Stomach (tissue), 9 donors: ENCODE results near the gene OR4D2. TPM values are rescaled to one million over a fixed set of nuclear protein-coding genes. Genes with fewer than 3 reads are reported as not detected.
"Not testable (repeated sequence)": the region's sequence is repeated elsewhere in the genome, so short reads cannot be mapped to it uniquely, and the experiment has no call there.

ENCODE experiments used
- DNase-seq, 2 donors: peaks; one replicate each; pipeline versions ENCODE4 v3.0.0 to v3.0.0-alpha.2; 2013 to 2019
- H3K27ac ChIP-seq, 5 donors: fragments of 200-600 bp in 4 of 5; sonication (generic) in 4 of 5; one replicate each; pipeline ENCODE4 v1.5.1; 2013 to 2019; ENCODE audit warnings: mild to moderate bottlenecking in 1 of 5, moderate library complexity in 1 of 5
- H3K27me3 ChIP-seq, 3 donors: fragments of 200-600 bp; sonication (generic); one replicate each; pipeline ENCODE4 v1.5.1; 2017 to 2019; ENCODE audit warnings: mixed run types in 1 of 3
- H3K36me3 ChIP-seq, 4 donors: fragments of 200-600 bp; sonication (generic); 1 replicate in 3 of 4; 2 replicates in 1 of 4; pipeline ENCODE4 v1.5.1; 2016 to 2019
- H3K4me1 ChIP-seq, 4 donors: fragments of 200-600 bp; sonication (generic); one replicate each; pipeline ENCODE4 v1.5.1; 2016 to 2019
- H3K4me3 ChIP-seq, 4 donors: fragments of 200-600 bp; sonication (generic) in 3 of 4; one replicate each; pipeline ENCODE4 v1.5.1; 2016 to 2019; ENCODE audit warnings: mild to moderate bottlenecking in 1 of 4
- H3K9me3 ChIP-seq, 4 donors: fragments of 200-600 bp; sonication (generic); one replicate each; pipeline ENCODE4 v1.5.1; 2016 to 2019
- EP300 ChIP-seq: sonication (generic); formaldehyde crosslinking; IDR thresholded peaks from one replicate; pipeline ENCODE4 v1.6.1; 2017; ENCODE audit warnings: antibody characterized with exemption
- POLR2A ChIP-seq, 4 donors: fragments of 450-650 bp; IDR thresholded peaks; one replicate each; pipeline ENCODE4 v1.6.1; 2016; ENCODE audit warnings: antibody characterized with exemption in 4 of 4, control low read depth in 2 of 4, mild to moderate bottlenecking in 1 of 4, moderate library complexity in 1 of 4
- POLR2AphosphoS5 ChIP-seq, 3 donors: sonication (generic); formaldehyde crosslinking; IDR thresholded peaks; one replicate each; pipeline ENCODE4 v1.6.1; 2016; ENCODE audit warnings: antibody characterized with exemption in 3 of 3
- WGBS, 5 donors: extraction: QIAGEN DNeasy Blood & Tissue Kit in 3 of 5; methylation state at CpG; one replicate each; pipeline versions ENCODE4 v1.1.5 to v1.1.7; 2013 to 2018; 5-methylcytosine and 5-hydroxymethylcytosine counted together
- intact Hi-C: fragments of 100-400 bp; cut with DNase I; formaldehyde crosslinking; loops from one replicate; pipeline ENCODE4 v1.15.1; 2023; ENCODE audit warnings: low total_unique reads
- polyA plus RNA-seq, 3 donors: library from polyadenylated mRNA; stranded (reverse); fragments of 200-250 nt; gene quantifications; one replicate each; pipeline ENCODE4 v1.2.3, GENCODE V29; 2013
- total RNA-seq, 5 donors: library from RNA; depleted of rRNA; stranded (reverse); fragments of >200 nt; gene quantifications; one replicate each; pipeline versions ENCODE4 v1.1.0 to v1.2.3, GENCODE V29; 2014 to 2016
- TF ChIP-seq, protein P1 (sequence below), 7 experiments: fragments of 450-650 bp in 4 of 7; fragments of 200-600 bp in 3 of 7; sonication (generic) in 3 of 7; IDR thresholded peaks; one replicate each; pipeline ENCODE4 v1.5.1; 2016 to 2019; ENCODE audit warnings: antibody characterized with exemption in 7 of 7, control low read depth in 2 of 7, mild to moderate bottlenecking in 1 of 7
- donor health status: healthy with polysubstance abuse.
- donor health status: Bipolar disorder and iron deficiency.
- donor health status: healthy.

OR4D2 gene
- total and polyA plus RNA-seq, 8 donors = not detected

- intact Hi-C loops = no loop called here
- Histone ChIP-seq H3K9me3 (no peaks in the 10 kb centered on the region), H3K4me1 (no peaks in the 10 kb centered on the region), H3K4me3 (no peak overlapping the region), H3K36me3 (no peaks in the 10 kb centered on the region), H3K27ac (no peak overlapping the region), H3K27me3 (peaks cover 0 to 22% (median 0%) of the 10 kb centered on the region in 3 donors)
- 43 to 61% (median 51%) methylated on average over 4 to 5 of the region's 5 CpGs for WGBS, 5 donors
- TF ChIP-seq EP300 (no peak), POLR2AphosphoS5 (IDR thresholded peaks at IDR 0.05) (no peak), POLR2A (IDR thresholded peaks at IDR 0.05) (no peak)
- TF ChIP-seq, protein P1, sequence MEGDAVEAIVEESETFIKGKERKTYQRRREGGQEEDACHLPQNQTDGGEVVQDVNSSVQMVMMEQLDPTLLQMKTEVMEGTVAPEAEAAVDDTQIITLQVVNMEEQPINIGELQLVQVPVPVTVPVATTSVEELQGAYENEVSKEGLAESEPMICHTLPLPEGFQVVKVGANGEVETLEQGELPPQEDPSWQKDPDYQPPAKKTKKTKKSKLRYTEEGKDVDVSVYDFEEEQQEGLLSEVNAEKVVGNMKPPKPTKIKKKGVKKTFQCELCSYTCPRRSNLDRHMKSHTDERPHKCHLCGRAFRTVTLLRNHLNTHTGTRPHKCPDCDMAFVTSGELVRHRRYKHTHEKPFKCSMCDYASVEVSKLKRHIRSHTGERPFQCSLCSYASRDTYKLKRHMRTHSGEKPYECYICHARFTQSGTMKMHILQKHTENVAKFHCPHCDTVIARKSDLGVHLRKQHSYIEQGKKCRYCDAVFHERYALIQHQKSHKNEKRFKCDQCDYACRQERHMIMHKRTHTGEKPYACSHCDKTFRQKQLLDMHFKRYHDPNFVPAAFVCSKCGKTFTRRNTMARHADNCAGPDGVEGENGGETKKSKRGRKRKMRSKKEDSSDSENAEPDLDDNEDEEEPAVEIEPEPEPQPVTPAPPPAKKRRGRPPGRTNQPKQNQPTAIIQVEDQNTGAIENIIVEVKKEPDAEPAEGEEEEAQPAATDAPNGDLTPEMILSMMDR (IDR thresholded peaks at IDR 0.05) = no peak
- DNase-seq = peak in 1 of 2 donors; percentile 40
Observed at GRCh38 chr17:58121925-58122324, 44.9 kb upstream of the OR4D2 start.

DNA sequence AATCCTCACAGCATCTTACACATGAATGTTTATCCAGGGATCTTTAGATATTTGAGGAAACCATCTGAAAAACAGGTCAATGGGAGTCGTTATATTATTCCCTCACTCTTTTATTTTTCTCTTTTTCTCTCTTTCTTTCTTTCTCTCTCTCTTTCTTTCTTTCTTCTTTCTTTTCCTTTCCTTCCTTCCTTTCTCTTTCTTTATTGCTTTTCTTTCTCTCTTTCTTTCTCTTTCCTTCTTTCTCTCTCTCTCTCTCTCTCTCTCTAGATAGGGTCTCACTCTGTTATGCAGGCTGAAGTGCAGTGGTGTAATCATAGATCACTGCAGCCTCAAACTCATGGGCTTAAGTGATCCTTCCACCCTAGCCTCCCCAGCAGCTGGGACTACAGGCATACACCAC, 38.9 kb upstream of the OR4D2 start:
- TF ChIP-seq EP300 = no peak
- TF ChIP-seq POLR2A (IDR thresholded peaks at IDR 0.05) = no peak
- TF ChIP-seq, protein P1 (IDR thresholded peaks at IDR 0.05) = no peak
- no peak for TF ChIP-seq POLR2AphosphoS5 (IDR thresholded peaks at IDR 0.05)
- Histone ChIP-seq H3K9me3 (no peaks in the 10 kb centered on the region), H3K4me3 (no peak overlapping the region), H3K27ac (no peak overlapping the region), H3K4me1 (no peaks in the 10 kb centered on the region), H3K36me3 (no peaks in the 10 kb centered on the region), H3K27me3 (peaks cover 0 to 28% (median 3%) of the 10 kb centered on the region in 3 donors)
- DNase-seq = no peak
- WGBS, 5 donors = 46 to 52% (median 50%) methylated on average over 1 of the region's 1 CpG
- intact Hi-C loops = no loop called here

- H3K4me3 ChIP-seq, intact Hi-C loops, H3K36me3 ChIP-seq, H3K27ac ChIP-seq, H3K4me1 ChIP-seq, DNase-seq: not testable (repeated sequence)
- 86 to 99% (median 97%) methylated on average over 5 of the region's 5 CpGs for WGBS, 5 donors
- H3K9me3 ChIP-seq = peaks cover 0 to 13% (median 7%) of the 10 kb centered on the region in 4 donors
- H3K27me3 ChIP-seq = peaks cover 0 to 56% (median 14%) of the 10 kb centered on the region in 3 donors
Observed at GRCh38 chr17:58132697-58133096, 34.1 kb upstream of the OR4D2 start.

- H3K36me3 ChIP-seq = no peaks in the 10 kb centered on the region
- no peaks in the 10 kb centered on the region for H3K4me1 ChIP-seq
- intact Hi-C loops = no loop called here
- TF ChIP-seq, protein P1 (IDR thresholded peaks at IDR 0.05) = peak in 1 of 7 experiments; percentile 6
- TF ChIP-seq EP300 = no peak
- 21 to 38% (median 25%) methylated on average over 8 of the region's 8 CpGs for WGBS, 5 donors
- H3K9me3 ChIP-seq = peaks cover 0 to 13% (median 7%) of the 10 kb centered on the region in 4 donors
- H3K27ac ChIP-seq = no peak overlapping the region
- DNase-seq = peak in 1 of 2 donors; percentile 26
- H3K4me3 ChIP-seq = no peak overlapping the region
- H3K27me3 ChIP-seq = peaks cover 0 to 52% (median 14%) of the 10 kb centered on the region in 3 donors
Observed at GRCh38 chr17:58136669-58137279, 30.0 kb upstream of the OR4D2 start.

DNA sequence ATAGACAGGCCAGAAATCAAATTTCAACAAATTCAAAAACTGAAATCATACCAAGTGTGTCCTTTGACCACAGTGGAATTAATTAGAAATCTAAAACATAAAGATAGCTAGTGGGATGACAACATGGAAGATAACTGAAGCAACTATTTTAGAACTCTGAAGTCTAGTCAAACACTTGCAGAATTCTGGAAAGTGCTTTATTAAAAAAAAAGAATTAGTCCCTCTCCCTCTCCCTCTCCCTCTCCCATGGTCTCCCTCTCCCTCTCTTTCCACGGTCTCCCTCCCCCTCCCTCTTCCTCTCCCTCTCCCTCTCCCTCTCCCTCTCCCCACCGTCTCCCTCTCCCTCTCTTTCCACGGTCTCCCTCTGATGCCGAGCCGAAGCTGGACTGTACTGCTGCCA, 25.3 kb upstream of the OR4D2 start:
- no peak overlapping the region for H3K27ac ChIP-seq
- H3K4me3 ChIP-seq = no peak overlapping the region
- H3K36me3 ChIP-seq = no peaks in the 10 kb centered on the region
- H3K27me3 ChIP-seq = peaks cover 0 to 24% (median 9%) of the 10 kb centered on the region in 3 donors
- intact Hi-C loops = no loop called here
- no peak for DNase-seq
- no peaks in the 10 kb centered on the region for H3K4me1 ChIP-seq
- 14 to 88% (median 74%) methylated on average over 1 to 5 of the region's 5 CpGs for WGBS, 5 donors
- TF ChIP-seq POLR2AphosphoS5 (IDR thresholded peaks at IDR 0.05) (no peak), POLR2A (IDR thresholded peaks at IDR 0.05) (no peak)
- H3K9me3 ChIP-seq = peaks cover 0 to 31% (median 29%) of the 10 kb centered on the region in 4 donors

GRCh38 chr17:58143335-58143734, 23.4 kb upstream of the OR4D2 start:
- Histone ChIP-seq H3K27me3 (peaks cover 0 to 16% (median 0%) of the 10 kb centered on the region in 3 donors), H3K9me3 (peaks cover 0 to 38% (median 31%) of the 10 kb centered on the region in 4 donors)
- H3K4me3 ChIP-seq, intact Hi-C loops, DNase-seq, H3K27ac ChIP-seq, H3K36me3 ChIP-seq, H3K4me1 ChIP-seq: not testable (repeated sequence)
- 74 to 89% (median 86%) methylated on average over 2 to 4 of the region's 4 CpGs for WGBS, 5 donors
